ENCODE data around the gene FGL2.
"Not testable (repeated sequence)": the region's sequence is repeated elsewhere in the genome, so short reads cannot be mapped to it uniquely, and the experiment has no call there.

Gene FGL2

DNA sequence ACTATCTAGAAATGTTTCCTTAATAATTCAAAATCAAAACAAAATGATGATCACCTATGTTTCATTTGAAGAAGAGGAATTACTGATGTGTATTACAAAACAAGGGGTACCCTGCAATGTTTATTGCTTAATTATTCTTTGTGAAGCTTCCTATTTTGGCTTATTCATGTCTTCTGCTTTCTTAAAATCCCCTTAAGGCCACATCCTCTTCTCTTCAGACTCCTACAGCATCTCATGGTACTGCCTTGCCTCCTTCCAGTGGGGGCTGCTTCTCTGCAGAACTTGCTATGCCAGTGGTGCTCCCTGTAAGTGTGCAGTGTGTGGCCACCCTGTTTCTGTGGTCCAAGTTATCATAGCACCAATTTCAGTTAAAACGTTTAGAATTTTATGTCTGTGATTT lies 42.2 kb downstream of the FGL2 start:
- TF ChIP-seq, protein P1, sequence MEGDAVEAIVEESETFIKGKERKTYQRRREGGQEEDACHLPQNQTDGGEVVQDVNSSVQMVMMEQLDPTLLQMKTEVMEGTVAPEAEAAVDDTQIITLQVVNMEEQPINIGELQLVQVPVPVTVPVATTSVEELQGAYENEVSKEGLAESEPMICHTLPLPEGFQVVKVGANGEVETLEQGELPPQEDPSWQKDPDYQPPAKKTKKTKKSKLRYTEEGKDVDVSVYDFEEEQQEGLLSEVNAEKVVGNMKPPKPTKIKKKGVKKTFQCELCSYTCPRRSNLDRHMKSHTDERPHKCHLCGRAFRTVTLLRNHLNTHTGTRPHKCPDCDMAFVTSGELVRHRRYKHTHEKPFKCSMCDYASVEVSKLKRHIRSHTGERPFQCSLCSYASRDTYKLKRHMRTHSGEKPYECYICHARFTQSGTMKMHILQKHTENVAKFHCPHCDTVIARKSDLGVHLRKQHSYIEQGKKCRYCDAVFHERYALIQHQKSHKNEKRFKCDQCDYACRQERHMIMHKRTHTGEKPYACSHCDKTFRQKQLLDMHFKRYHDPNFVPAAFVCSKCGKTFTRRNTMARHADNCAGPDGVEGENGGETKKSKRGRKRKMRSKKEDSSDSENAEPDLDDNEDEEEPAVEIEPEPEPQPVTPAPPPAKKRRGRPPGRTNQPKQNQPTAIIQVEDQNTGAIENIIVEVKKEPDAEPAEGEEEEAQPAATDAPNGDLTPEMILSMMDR (IDR thresholded peaks at IDR 0.05; ENCODE audit: insufficient read depth, missing control alignments) = no peak
- FAIRE-seq (no peak), DNase-seq (ENCODE audit: insufficient read length, low spot score) (no peak)

DNA sequence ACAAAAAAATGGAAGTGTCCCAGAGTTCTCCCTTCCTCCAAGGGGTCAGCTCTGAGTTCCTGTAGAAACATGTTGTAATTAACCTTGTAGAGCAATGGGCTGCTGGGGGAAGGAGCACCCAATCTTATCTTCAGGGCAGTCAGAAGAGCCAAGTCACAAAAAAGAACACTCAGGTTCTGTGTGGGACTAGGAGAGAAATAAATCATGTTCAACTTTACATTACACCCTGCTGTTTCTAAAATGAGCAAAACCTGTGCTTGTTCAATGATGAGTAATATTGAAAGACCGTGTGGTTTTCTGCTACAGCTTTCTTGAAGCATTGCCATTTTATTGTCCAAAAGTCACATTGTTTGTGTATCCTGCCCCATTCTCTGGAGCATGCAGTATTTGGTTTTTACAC lies 42.6 kb downstream of the FGL2 start:
- not testable (repeated sequence) for FAIRE-seq; DNase-seq (ENCODE audit: insufficient read length, low spot score)

DNA sequence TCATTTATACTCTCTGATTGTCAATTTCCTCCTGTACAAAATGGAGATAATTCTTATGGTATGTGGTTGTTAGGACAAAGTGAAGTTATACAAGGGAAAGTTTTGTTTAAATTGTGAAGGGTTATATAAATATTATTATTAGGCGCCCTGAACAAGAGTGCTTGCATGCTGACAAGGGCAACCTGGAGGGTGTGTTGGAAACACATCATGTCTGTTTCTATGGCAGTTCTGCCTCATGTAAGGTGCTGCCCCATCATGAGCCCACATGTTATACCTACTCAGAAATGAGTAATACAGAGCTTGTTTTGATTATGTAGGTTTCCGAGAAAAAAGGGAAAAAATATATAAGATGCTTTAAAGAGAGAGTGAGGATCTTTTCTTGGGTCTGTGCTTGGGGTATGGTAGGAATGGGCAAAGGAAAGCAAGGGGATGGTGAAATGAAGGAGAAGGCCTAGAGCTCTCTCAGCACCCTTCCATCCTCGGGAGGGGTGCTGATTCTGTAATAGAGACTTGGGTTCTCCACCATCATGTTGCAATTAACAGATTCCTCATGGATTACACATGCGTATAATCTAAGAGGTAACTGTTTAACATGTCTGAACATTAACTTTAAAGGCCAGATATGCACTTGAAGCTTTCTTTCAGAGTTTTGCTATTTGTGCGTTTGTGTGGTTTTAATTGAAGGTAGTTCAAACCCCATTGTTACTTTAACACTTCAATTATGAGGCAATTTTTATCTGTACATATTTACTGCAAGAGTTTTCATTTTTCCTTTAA lies 43.8 kb downstream of the FGL2 start:
- FAIRE-seq; DNase-seq (ENCODE audit: insufficient read length, low spot score): not testable (repeated sequence)

DNA sequence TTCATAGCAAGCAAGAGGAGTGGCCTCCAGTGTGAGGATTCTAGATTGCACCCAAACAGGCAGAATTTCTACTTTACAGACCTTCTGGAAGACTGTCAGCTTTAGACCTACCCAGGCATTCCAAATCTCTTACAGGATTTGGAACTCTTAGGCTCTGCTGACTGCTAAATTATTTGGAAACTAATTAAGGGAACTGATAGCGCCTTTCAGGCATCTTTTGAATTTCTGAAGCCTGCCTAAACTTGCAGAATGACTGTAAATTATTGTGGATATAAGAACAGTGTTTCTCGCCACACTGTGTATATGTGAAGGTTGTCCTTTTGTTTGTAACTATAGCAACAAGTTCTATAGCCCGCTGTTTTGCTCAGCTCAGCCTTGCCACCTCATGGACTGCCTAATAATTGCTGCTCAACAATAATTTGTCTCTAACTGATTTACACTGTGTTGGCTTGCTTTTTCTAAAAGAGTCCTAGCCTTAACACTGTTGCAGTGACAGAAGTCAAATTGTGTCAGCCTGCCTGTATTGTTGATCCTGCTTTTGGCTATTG lies 44.6 kb downstream of the FGL2 start:
- not testable (repeated sequence) for FAIRE-seq; DNase-seq (ENCODE audit: insufficient read length, low spot score)

DNA sequence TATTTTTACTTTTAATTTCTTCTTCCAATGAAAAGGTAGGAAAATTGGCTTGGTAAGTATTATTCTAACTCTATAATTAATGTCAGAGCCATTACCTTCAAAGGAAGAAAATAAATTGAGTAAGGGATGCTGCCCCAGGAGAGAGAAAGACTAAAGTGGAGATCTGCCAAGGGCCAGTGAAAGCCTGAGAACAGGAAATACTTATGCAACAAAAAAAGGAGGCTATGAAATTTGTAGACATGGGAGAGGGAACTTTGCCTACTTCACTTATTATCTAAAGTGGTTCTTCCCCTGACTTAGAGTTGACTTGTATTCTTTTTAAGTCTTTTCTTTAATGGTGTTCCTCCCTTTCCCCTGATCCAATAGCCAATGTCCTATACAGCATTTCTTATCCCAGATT lies 47.4 kb downstream of the FGL2 start:
- not testable (repeated sequence) for FAIRE-seq; DNase-seq (ENCODE audit: insufficient read length, low spot score)

Measured in D721Med (cell line).